ENCODE data around the gene STK4. TPM values are rescaled to one million over a fixed set of nuclear protein-coding genes. Genes with fewer than 3 reads are reported as not detected.

The STK4 gene
- total RNA-seq = 34.8 and 46.1 TPM in 2 replicates

DNA sequence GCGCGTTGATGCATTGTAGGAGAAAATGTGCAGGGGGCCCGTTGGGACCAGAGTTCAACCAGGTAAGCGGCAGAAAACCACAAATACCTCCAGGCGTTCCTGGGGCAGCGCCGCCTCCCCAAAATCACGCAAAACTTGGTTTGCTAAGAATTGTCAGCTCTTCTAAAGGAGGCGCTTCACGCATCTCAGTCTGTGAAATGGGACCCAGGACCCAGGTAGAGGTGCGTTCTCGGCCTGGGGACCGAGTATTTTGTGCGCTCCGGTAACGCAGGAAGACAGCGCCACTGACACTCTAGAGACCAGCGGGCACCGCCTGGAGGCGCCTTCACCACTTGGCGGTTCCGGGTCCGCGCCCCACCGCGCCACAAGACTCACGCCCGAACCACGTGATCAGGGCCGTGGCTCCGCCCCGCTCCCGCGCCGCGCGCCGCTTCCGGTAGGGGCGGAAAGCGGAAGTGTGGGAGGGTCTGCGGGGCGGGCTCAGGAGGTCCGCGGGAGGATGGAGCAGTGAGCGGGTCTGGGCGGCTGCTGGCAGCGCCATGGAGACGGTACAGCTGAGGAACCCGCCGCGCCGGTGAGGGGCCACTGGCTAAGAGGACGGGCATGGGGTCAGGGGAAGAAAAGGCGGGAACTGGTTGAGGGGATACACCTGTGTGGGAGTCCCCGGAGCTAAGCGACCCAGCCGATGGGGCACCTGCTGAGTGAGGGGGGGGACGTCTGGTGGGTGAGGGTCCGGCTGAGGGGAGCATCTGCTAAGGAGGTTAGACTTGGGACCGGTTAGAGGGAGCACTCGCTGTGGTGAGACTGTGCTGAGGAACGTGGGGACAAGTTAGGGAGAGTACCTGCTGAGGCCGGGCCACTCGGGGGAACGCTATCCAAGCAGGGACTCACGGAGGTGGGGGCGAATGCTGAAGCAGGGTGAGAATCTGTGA is at the start of gene STK4:
TSS of gene STK4 (plus strand) at position 483 of the 932 bp plus-strand sequence. CDS start at position 540, 57 bp downstream.
- TF ChIP-seq, protein P1, sequence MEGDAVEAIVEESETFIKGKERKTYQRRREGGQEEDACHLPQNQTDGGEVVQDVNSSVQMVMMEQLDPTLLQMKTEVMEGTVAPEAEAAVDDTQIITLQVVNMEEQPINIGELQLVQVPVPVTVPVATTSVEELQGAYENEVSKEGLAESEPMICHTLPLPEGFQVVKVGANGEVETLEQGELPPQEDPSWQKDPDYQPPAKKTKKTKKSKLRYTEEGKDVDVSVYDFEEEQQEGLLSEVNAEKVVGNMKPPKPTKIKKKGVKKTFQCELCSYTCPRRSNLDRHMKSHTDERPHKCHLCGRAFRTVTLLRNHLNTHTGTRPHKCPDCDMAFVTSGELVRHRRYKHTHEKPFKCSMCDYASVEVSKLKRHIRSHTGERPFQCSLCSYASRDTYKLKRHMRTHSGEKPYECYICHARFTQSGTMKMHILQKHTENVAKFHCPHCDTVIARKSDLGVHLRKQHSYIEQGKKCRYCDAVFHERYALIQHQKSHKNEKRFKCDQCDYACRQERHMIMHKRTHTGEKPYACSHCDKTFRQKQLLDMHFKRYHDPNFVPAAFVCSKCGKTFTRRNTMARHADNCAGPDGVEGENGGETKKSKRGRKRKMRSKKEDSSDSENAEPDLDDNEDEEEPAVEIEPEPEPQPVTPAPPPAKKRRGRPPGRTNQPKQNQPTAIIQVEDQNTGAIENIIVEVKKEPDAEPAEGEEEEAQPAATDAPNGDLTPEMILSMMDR (IDR thresholded peaks at IDR 0.05; ENCODE audit: insufficient read depth, low read length, severe bottlenecking) = peak; percentile 73
- Histone ChIP-seq H3K27me3 (ENCODE audit: control insufficient read depth, insufficient read depth, low read length) (no peaks in the 10 kb centered on the region), H3K36me3 (ENCODE audit: control insufficient read depth, insufficient read depth, low read length) (no peaks in the 10 kb centered on the region), H3K4me3 (ENCODE audit: low read depth, low read length) (peak within 1 kb of the TSS; percentile 79)
- peak; percentile 83 for DNase-seq (ENCODE audit: low read depth)
- FAIRE-seq = no peak

DNA sequence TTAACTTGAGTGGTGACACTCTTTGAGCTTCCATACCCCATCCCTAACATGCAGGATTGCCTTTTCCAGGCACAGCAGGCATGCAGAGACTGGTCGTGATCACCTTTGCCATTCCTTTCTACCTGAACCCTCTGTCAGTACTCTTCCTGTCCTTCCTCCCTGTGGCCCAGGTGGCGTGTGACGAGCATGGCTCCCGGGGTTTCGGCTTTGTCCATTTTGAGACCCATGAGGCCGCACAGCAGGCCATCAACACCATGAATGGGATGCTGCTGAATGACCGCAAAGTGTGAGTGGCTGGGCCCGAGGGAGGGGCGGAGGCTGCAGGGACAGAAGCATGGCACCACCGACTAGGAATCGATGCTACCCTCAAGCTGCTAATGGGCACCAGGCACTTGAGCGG is 49.7 kb upstream of the STK4 start:
- TF ChIP-seq, protein P1 (IDR thresholded peaks at IDR 0.05; ENCODE audit: insufficient read depth, low read length, severe bottlenecking) = no peak
- Histone ChIP-seq H3K36me3 (ENCODE audit: control insufficient read depth, insufficient read depth, low read length) (peaks cover 15% of the 10 kb centered on the region), H3K4me3 (ENCODE audit: low read depth, low read length) (no peak overlapping the region), H3K27me3 (ENCODE audit: control insufficient read depth, insufficient read depth, low read length) (no peaks in the 10 kb centered on the region)
- FAIRE-seq (no peak), DNase-seq (ENCODE audit: low read depth) (no peak)

DNA sequence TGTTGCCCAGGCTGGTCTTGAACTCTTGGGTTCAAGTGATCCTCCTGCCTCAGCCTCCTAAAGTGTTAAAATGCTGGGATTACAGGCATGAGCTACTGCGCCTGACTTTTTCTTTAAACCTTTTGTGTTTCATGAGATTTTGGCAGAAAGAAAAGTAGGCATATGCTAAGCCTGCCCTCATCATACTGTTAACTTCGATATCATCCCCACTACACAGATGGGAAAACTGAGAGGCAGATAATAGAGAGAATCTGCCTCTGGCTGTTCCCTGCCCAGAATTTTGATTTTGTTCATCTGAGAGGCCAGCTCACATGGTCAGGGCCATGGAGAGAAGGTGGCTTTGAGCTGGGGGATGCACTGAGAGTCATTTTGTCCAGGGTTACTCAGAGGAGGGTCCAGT is 48.9 kb upstream of the STK4 start:
- DNase-seq (ENCODE audit: low read depth) = no peak
- Histone ChIP-seq H3K36me3 (ENCODE audit: control insufficient read depth, insufficient read depth, low read length) (peaks cover 15% of the 10 kb centered on the region), H3K4me3 (ENCODE audit: low read depth, low read length) (no peak overlapping the region), H3K27me3 (ENCODE audit: control insufficient read depth, insufficient read depth, low read length) (no peaks in the 10 kb centered on the region)
- TF ChIP-seq, protein P1 (IDR thresholded peaks at IDR 0.05; ENCODE audit: insufficient read depth, low read length, severe bottlenecking) = no peak
- FAIRE-seq = no peak

DNA sequence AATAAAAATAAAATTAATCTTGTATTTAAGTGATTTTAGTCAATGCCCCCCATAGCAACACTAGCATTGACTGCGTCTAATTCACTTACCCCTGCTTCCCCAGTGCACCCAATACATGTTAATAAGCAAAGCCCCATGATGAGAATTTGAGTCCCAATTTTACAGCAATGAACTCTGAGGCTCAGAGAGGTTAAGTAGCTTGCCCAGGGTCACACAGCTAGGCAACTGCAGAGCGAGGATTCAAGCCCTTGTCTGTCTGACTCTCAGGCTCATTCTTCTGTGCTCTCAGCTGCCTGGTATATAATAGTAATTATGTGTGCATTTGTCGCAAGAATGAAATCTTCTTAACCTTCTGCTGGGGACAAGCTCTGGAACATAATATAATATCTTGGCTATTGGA is 48.0 kb upstream of the STK4 start:
- no peaks in the 10 kb centered on the region for H3K27me3 ChIP-seq (ENCODE audit: control insufficient read depth, insufficient read depth, low read length)
- TF ChIP-seq, protein P1 (IDR thresholded peaks at IDR 0.05; ENCODE audit: insufficient read depth, low read length, severe bottlenecking) = no peak
- no peak overlapping the region for H3K4me3 ChIP-seq (ENCODE audit: low read depth, low read length)
- no peak for FAIRE-seq
- H3K36me3 ChIP-seq (ENCODE audit: control insufficient read depth, insufficient read depth, low read length) = peaks cover 12% of the 10 kb centered on the region
- no peak for DNase-seq (ENCODE audit: low read depth)

DNA sequence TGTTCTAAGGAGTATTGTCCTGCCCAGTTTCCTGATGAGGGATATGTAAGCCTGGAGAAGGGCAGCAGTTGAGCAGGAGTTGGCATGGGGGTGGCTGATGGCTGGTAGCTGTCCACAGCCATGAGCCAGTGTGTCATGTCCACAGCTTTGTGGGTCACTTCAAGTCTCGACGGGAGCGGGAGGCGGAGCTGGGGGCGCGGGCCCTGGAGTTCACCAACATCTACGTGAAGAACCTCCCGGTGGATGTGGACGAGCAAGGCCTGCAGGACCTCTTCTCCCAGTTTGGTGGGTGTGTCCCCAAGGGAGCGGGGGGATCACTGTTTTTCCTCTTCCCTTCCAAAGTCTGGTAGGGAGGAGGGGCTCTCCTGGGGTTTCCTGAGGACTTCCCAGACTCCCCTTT is 47.6 kb upstream of the STK4 start:
- TF ChIP-seq, protein P1 (IDR thresholded peaks at IDR 0.05; ENCODE audit: insufficient read depth, low read length, severe bottlenecking) = no peak
- Histone ChIP-seq H3K4me3 (ENCODE audit: low read depth, low read length) (no peak overlapping the region), H3K36me3 (ENCODE audit: control insufficient read depth, insufficient read depth, low read length) (peaks cover 12% of the 10 kb centered on the region), H3K27me3 (ENCODE audit: control insufficient read depth, insufficient read depth, low read length) (no peaks in the 10 kb centered on the region)
- DNase-seq (ENCODE audit: low read depth) (no peak), FAIRE-seq (no peak)

Data from bronchial epithelial cell (primary cell).